ENCODE results near the gene NEK4. TPM values are rescaled to one million over a fixed set of nuclear protein-coding genes. Genes with fewer than 3 reads are reported as not detected.
A peak's percentile ranks its signal among the peaks of the same experiment; 100 is the strongest.

Gene NEK4
- total and polyA plus RNA-seq, 2 of the 13 experiments (the other 11 are each of a cell fraction or from before 2014, with no cell fraction given), result 16.5 to 38.0 TPM

DNA sequence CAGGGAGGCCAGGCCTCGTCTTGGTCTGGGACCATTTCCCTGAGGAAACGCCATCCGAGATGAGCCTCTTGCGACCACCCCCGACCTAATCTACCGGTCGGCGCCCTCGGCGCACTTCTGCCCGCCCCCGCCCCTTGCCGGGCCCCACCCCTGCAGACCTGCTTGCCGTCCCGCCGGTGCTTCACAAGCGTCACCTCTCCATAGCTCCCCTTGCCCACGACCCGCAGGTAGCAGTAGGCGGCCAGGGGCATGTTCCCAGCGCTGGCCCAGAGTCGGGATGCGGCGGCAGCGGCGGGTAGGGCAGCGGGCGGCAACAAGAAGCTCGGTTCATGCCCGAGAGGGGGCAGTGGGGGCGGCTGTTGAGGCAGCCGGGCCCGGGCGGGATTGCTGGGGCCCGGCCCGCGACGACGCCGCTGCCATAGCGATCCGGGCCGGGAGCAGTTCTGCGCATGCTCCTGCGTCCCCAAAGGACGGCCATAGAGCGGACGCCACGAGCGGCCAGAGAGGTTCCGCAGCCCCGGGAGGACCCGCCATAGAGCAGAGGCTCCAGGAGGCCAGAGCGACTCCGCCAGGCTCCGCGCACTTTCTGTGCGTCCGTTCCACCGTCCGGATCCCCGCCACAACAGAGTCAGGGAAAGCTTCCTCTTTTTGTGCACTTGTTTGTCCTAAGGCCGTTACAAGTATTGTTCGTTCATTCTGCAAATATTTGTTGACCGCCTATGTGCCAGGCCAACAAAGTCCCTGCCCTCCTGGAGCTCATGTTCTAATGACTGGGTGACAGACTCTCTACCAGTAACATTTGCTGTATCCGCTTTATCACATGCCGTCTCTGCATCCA, at the start of gene NEK4 (continued):
- TF ChIP-seq, protein P1, sequence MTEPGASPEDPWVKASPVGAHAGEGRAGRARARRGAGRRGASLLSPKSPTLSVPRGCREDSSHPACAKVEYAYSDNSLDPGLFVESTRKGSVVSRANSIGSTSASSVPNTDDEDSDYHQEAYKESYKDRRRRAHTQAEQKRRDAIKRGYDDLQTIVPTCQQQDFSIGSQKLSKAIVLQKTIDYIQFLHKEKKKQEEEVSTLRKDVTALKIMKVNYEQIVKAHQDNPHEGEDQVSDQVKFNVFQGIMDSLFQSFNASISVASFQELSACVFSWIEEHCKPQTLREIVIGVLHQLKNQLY (CRISPR knock-in tag; IDR thresholded peaks at IDR 0.05), result no peak
- TF ChIP-seq ELK4 (CRISPR knock-in tag; IDR thresholded peaks at IDR 0.05; ENCODE audit: borderline replicate concordance), result no peak
- TF ChIP-seq SKIL (CRISPR knock-in tag; IDR thresholded peaks at IDR 0.05; ENCODE audit: borderline replicate concordance), result no peak
- peak; percentile 33; the same call in 1 of the 2 replicates for TF ChIP-seq ZNF276 (CRISPR knock-in tag; IDR thresholded peaks at IDR 0.05; ENCODE audit: low read depth)
- TF ChIP-seq MAX (IDR thresholded peaks at IDR 0.05), result peak; percentile 80
- TF ChIP-seq, protein P2, sequence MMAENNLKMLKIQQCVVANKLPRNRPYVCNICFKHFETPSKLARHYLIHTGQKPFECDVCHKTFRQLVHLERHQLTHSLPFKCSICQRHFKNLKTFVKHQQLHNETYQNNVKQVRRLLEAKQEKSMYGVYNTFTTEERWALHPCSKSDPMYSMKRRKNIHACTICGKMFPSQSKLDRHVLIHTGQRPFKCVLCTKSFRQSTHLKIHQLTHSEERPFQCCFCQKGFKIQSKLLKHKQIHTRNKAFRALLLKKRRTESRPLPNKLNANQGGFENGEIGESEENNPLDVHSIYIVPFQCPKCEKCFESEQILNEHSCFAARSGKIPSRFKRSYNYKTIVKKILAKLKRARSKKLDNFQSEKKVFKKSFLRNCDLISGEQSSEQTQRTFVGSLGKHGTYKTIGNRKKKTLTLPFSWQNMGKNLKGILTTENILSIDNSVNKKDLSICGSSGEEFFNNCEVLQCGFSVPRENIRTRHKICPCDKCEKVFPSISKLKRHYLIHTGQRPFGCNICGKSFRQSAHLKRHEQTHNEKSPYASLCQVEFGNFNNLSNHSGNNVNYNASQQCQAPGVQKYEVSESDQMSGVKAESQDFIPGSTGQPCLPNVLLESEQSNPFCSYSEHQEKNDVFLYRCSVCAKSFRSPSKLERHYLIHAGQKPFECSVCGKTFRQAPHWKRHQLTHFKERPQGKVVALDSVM (CRISPR knock-in tag; IDR thresholded peaks at IDR 0.05), result peak; percentile 75
- TF ChIP-seq ZNF543 (CRISPR knock-in tag; IDR thresholded peaks at IDR 0.05), result 0 out of 2 replicates have a peak, but pooled peaks have one; percentile 19
- peak; percentile 68; the same call in 1 of the 2 replicates for TF ChIP-seq ZNF274 (CRISPR knock-in tag; IDR thresholded peaks at IDR 0.05)
- TF ChIP-seq KMT2B (CRISPR knock-in tag; IDR thresholded peaks at IDR 0.05), result peak; percentile 91
- TF ChIP-seq ZNF282 (IDR thresholded peaks at IDR 0.05; ENCODE audit: partially characterized antibody), result no peak
- no peak for TF ChIP-seq HNRNPK (IDR thresholded peaks at IDR 0.05; ENCODE audit: low read depth, low read length, poor library complexity, severe bottlenecking)
- no peak for TF ChIP-seq ZSCAN9 (CRISPR knock-in tag; IDR thresholded peaks at IDR 0.05; ENCODE audit: borderline replicate concordance)
- no peak for TF ChIP-seq CCAR2 (optimal IDR thresholded peaks at IDR 0.05; ENCODE audit: low read depth, low read length)
- no peak for TF ChIP-seq ZBTB20 (CRISPR knock-in tag; IDR thresholded peaks at IDR 0.05; ENCODE audit: borderline replicate concordance, low read depth)
- TF ChIP-seq NFE2L2 (IDR thresholded peaks at IDR 0.05; ENCODE audit: low read length), result no peak
- peak; percentile 33; the same call in 1 of the 2 replicates for TF ChIP-seq FOXC1 (CRISPR knock-in tag; IDR thresholded peaks at IDR 0.05; ENCODE audit: borderline replicate concordance)
- peak; percentile 86 for TF ChIP-seq SAP130 (CRISPR knock-in tag; IDR thresholded peaks at IDR 0.05; ENCODE audit: low read depth)
- no peak for TF ChIP-seq ADNP (CRISPR knock-in tag; IDR thresholded peaks at IDR 0.05)
- TF ChIP-seq KAT8 (CRISPR knock-in tag; IDR thresholded peaks at IDR 0.05), result peak; percentile 91
- peak; percentile 61; the same call in 1 of the 2 replicates for TF ChIP-seq ZNF264 (CRISPR knock-in tag; IDR thresholded peaks at IDR 0.05)
- no peak for TF ChIP-seq KLF15 (CRISPR knock-in tag; IDR thresholded peaks at IDR 0.05; ENCODE audit: borderline replicate concordance)

Data from HepG2 (cell line).